ENCODE measurements around the gene HELZ2. TPM values are rescaled to one million over a fixed set of nuclear protein-coding genes. Genes with fewer than 3 reads are reported as not detected.

The HELZ2 gene
- total RNA-seq, 6 experiments from 2014 or later = 14.7 to 20.4 (median 16.5) TPM

DNA sequence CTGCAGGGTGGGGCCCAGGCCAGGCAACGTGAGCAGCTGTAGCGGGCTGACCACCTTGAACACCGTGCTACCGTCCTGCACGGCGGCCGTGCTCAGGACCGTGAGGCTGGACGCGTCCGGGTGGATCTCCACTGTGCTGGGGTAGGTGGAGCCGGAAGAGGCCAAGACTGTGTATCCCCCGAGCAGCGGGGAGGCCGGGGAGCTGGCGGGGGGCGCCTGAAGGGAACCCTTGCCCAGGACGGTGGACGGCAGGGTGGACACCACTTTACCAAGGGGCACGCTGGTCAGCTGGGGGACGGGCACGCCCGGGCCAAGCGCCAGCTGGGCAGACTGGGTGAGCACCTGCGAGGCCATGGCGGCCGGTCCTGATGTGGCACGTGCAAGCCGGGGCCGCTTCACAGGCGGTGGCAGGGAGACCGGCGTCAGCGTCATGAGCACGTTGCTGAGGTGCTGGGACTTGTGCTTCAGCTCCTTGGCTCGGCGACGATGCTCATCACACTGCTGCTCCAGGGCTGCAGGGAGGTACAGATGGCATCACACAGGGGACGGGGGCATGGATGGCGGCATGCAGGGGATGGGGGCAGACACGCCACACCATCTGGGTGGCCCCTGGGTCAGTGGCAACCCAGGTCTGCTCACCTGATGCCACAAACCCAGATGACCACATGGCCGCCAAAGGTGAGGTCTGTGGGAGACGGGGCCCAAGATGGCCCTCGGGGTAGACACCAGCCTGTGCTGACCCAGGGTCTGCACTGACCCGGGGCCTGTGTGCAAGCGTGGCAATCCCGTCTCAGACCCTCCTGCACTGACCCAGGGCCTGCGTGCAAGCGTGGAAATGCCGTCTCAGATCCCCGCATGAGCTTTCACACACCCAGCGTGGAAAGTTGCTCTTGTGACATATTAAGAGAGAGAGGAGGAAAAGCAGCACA lies 16.4 kb upstream of the HELZ2 start:
- Mint-ChIP-seq H3K36me3 (ENCODE audit: low read depth) (peaks cover 15% of the 10 kb centered on the region), H3K9me3 (no peaks in the 10 kb centered on the region), H3K4me3 (no peak overlapping the region), H3K27me3 (ENCODE audit: insufficient read depth) (no peaks in the 10 kb centered on the region; the same call in none of the 2 replicates), H3K4me1 (ENCODE audit: low read depth) (peaks cover 12% of the 10 kb centered on the region; the same call in 1 of the 2 replicates), H3K27ac (no peak overlapping the region)
- DNase-seq = no peak
- TF ChIP-seq, protein P1, sequence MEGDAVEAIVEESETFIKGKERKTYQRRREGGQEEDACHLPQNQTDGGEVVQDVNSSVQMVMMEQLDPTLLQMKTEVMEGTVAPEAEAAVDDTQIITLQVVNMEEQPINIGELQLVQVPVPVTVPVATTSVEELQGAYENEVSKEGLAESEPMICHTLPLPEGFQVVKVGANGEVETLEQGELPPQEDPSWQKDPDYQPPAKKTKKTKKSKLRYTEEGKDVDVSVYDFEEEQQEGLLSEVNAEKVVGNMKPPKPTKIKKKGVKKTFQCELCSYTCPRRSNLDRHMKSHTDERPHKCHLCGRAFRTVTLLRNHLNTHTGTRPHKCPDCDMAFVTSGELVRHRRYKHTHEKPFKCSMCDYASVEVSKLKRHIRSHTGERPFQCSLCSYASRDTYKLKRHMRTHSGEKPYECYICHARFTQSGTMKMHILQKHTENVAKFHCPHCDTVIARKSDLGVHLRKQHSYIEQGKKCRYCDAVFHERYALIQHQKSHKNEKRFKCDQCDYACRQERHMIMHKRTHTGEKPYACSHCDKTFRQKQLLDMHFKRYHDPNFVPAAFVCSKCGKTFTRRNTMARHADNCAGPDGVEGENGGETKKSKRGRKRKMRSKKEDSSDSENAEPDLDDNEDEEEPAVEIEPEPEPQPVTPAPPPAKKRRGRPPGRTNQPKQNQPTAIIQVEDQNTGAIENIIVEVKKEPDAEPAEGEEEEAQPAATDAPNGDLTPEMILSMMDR (IDR thresholded peaks at IDR 0.05) = no peak

GRCh38 chr20:63589261-63590217 lies 15.5 kb upstream of the HELZ2 start:
- H3K27ac Mint-ChIP-seq = no peak overlapping the region
- no peak for DNase-seq
- H3K9me3 Mint-ChIP-seq = no peaks in the 10 kb centered on the region
- TF ChIP-seq, protein P1 (IDR thresholded peaks at IDR 0.05) = no peak
- peaks cover 15% of the 10 kb centered on the region for H3K36me3 Mint-ChIP-seq (ENCODE audit: low read depth)
- H3K27me3 Mint-ChIP-seq (ENCODE audit: insufficient read depth) = no peaks in the 10 kb centered on the region; the same call in none of the 2 replicates
- H3K4me1 Mint-ChIP-seq (ENCODE audit: low read depth) = peaks cover 8% of the 10 kb centered on the region; the same call in 1 of the 2 replicates
- no peak overlapping the region for H3K4me3 Mint-ChIP-seq

DNA sequence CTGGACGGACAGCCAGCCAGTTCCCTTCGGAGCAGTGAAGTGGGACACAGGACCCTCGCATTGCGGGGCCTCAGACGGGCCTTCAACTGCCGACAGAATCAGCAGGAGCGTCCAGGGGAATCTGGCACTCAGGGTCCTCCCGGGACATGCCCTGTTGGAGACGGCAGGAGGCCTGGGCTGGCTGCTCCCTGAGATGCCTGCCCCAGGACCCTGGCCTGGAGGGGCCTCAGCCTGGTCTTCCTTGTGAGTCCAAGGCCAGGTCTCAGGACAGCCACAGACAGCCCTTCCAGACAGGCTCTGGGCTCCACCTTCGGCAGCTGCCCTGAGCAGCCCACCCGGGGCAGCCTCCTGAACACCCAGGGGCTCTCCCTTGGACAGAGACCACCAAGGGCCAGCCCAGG lies 14.6 kb upstream of the HELZ2 start:
- no peak overlapping the region for H3K4me3 Mint-ChIP-seq
- H3K4me1 Mint-ChIP-seq (ENCODE audit: low read depth) = no peaks in the 10 kb centered on the region
- H3K9me3 Mint-ChIP-seq = no peaks in the 10 kb centered on the region
- no peak overlapping the region for H3K27ac Mint-ChIP-seq
- peaks cover 15% of the 10 kb centered on the region for H3K36me3 Mint-ChIP-seq (ENCODE audit: low read depth)
- H3K27me3 Mint-ChIP-seq (ENCODE audit: insufficient read depth) = no peaks in the 10 kb centered on the region; the same call in none of the 2 replicates
- TF ChIP-seq, protein P1 (IDR thresholded peaks at IDR 0.05) = no peak
- DNase-seq = no peak

- no peak overlapping the region for H3K4me3 Mint-ChIP-seq
- H3K4me1 Mint-ChIP-seq (ENCODE audit: low read depth) = no peaks in the 10 kb centered on the region
- no peak for DNase-seq
- H3K27me3 Mint-ChIP-seq (ENCODE audit: insufficient read depth) = no peaks in the 10 kb centered on the region; the same call in none of the 2 replicates
- H3K9me3 Mint-ChIP-seq = no peaks in the 10 kb centered on the region
- H3K27ac Mint-ChIP-seq = no peak overlapping the region
- peaks cover 10% of the 10 kb centered on the region for H3K36me3 Mint-ChIP-seq (ENCODE audit: low read depth)
- TF ChIP-seq, protein P1 (IDR thresholded peaks at IDR 0.05) = no peak
These were observed 13.9 kb upstream of the HELZ2 start for GRCh38 chr20:63587776-63588591.

DNA sequence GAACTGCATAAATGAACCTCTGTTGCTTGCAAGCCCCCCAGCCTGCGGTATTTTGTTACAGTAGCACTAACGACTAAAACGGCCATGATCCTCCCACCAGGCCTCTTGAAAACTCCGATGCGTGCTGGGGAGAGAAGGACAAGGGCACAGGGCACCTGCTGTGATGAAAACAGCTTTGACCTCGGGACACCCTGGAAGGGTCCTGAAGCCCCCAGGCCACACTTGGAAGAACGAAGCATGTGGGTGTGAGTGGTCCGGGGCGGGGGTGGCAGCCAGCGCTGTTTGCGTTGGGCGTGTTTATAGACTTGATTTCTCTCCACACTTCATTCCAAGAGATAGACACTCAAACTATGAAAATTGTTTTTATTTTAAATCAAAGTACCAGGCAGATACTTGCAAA lies 13.2 kb upstream of the HELZ2 start:
- Mint-ChIP-seq H3K4me3 (no peak overlapping the region), H3K27ac (no peak overlapping the region), H3K36me3 (ENCODE audit: low read depth) (peaks cover 9% of the 10 kb centered on the region), H3K4me1 (ENCODE audit: low read depth) (no peaks in the 10 kb centered on the region), H3K9me3 (no peaks in the 10 kb centered on the region), H3K27me3 (ENCODE audit: insufficient read depth) (peaks cover 4% of the 10 kb centered on the region)
- TF ChIP-seq, protein P1 (IDR thresholded peaks at IDR 0.05) = no peak
- no peak for DNase-seq
